MCF 10A (cell line): ENCODE data around the gene ZMIZ1. TPM values are rescaled to one million over a fixed set of nuclear protein-coding genes. Genes with fewer than 3 reads are reported as not detected.
A peak's percentile ranks its signal among the peaks of the same experiment; 100 is the strongest.

Experiments
- BruUV-seq: library from RNA; stranded (reverse); fragments of 400-500 nt; replicated peaks from 2 replicates; lab custom pipeline; 2021; lab: Mats Ljungman, UMichigan
- CTCF ChIA-PET: fragments of 300-600 bp; sonication (Branson Sonifier 250); formaldehyde crosslinking; extraction: SDS; loops from one replicate; lab custom pipeline; 2021; ENCODE audit warnings: antibody characterized with exemption, inconsistent platforms; lab: Yijun Ruan, JAX
- POLR2A ChIA-PET: fragments of 300-600, 350-650 bp; sonication (Branson Sonifier 250); formaldehyde crosslinking; extraction: SDS; loops from one replicate; lab custom pipeline; 2020; ENCODE audit warnings: antibody characterized with exemption, inconsistent platforms; lab: Yijun Ruan, JAX
- DNase-seq: peaks from one replicate; pipeline ENCODE4 v3.0.0-alpha.2; 2018; ENCODE audit not compliant: unreplicated experiment
- H3K27ac Mint-ChIP-seq: one replicate; pipeline ENCODE4 v1.8.0; 2022; ENCODE audit warnings: mild to moderate bottlenecking, low read depth, mixed read lengths; ENCODE audit not compliant: unreplicated experiment
- H3K27me3 Mint-ChIP-seq: one replicate; pipeline ENCODE4 v1.8.0; 2022; ENCODE audit warnings: mixed read lengths; ENCODE audit not compliant: insufficient read depth, unreplicated experiment
- H3K36me3 Mint-ChIP-seq: one replicate; pipeline ENCODE4 v1.8.0; 2022; ENCODE audit warnings: mild to moderate bottlenecking, moderate library complexity, mixed read lengths; ENCODE audit not compliant: insufficient read depth, unreplicated experiment
- H3K4me1 Mint-ChIP-seq: one replicate; pipeline ENCODE4 v1.8.0; 2022; ENCODE audit warnings: mixed read lengths; ENCODE audit not compliant: insufficient read depth, unreplicated experiment
- H3K4me3 Mint-ChIP-seq: one replicate; pipeline ENCODE4 v1.8.0; 2022; ENCODE audit warnings: mild to moderate bottlenecking, moderate library complexity, mixed read lengths; ENCODE audit not compliant: unreplicated experiment
- H3K9me3 Mint-ChIP-seq: one replicate; pipeline ENCODE4 v1.8.0; 2022; ENCODE audit warnings: mixed read lengths; ENCODE audit not compliant: unreplicated experiment
- intact Hi-C: fragments of 100-400 bp; cut with micrococcal nuclease; formaldehyde crosslinking; loops from 2 replicates; pipeline ENCODE4 v1.14.1; 2022
- total RNA-seq: library from RNA; stranded (reverse); gene quantifications from 2 replicates; pipeline ENCODE4 v1.2.3, GENCODE V29; 2022
- TF ChIP-seq, protein P1 (sequence below): fragments of 200-600 bp; IDR thresholded peaks from one replicate; pipeline ENCODE4 v1.8.0; 2022; ENCODE audit warnings: antibody characterized with exemption, mild to moderate bottlenecking; ENCODE audit not compliant: unreplicated experiment

ZMIZ1 gene
- total RNA-seq, 1 experiment from 2014 or later: 15.5 TPM

- H3K4me1 Mint-ChIP-seq: peaks cover 34% of the 10 kb centered on the region
These were observed 29.3 kb downstream of the ZMIZ1 start for GRCh38 chr10:79098061-79098460.

DNA sequence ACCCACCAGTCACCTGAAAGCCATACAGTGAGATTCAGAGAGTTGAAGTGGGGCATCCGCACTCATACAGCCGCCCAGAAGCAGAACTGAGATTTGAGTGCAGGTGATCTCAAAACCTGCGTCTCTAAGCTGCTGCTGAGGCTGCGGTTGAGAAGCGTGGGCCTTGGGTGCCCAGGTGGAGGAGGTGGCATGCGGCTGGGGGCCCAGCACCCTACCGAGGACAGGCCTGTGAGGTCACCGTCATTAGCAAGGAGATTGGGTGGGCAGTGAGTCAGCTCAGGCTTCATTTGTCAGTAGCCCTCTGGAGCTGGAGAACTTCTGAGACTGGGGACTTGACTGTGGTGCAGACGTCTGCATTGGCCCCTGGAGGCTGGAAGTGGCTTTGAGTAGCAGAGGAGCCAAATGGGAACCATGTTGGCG is 29.8 kb downstream of the ZMIZ1 start:
- CTCF ChIA-PET: interaction anchor here (0.6 kb wide), 1 partner anchor 391 kb away, joined by 6 read pairs; no protein-coding TSS in a partner anchor
- TF ChIP-seq, protein P1, sequence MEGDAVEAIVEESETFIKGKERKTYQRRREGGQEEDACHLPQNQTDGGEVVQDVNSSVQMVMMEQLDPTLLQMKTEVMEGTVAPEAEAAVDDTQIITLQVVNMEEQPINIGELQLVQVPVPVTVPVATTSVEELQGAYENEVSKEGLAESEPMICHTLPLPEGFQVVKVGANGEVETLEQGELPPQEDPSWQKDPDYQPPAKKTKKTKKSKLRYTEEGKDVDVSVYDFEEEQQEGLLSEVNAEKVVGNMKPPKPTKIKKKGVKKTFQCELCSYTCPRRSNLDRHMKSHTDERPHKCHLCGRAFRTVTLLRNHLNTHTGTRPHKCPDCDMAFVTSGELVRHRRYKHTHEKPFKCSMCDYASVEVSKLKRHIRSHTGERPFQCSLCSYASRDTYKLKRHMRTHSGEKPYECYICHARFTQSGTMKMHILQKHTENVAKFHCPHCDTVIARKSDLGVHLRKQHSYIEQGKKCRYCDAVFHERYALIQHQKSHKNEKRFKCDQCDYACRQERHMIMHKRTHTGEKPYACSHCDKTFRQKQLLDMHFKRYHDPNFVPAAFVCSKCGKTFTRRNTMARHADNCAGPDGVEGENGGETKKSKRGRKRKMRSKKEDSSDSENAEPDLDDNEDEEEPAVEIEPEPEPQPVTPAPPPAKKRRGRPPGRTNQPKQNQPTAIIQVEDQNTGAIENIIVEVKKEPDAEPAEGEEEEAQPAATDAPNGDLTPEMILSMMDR: no peak
- DNase-seq: no peak
- BruUV-seq: no TSS peak
- no peak overlapping the region for H3K4me3 Mint-ChIP-seq
- H3K27me3 Mint-ChIP-seq: no peaks in the 10 kb centered on the region
- intact Hi-C loops: no loop called here
- no peak overlapping the region for H3K27ac Mint-ChIP-seq
- peaks cover 38% of the 10 kb centered on the region for H3K4me1 Mint-ChIP-seq
- POLR2A ChIA-PET: interaction anchor here (2.0 kb wide), 1 partner anchor 11 kb away, joined by 5 read pairs; no protein-coding TSS in a partner anchor
- H3K36me3 Mint-ChIP-seq: no peaks in the 10 kb centered on the region
- H3K9me3 Mint-ChIP-seq: no peaks in the 10 kb centered on the region

More at GRCh38 chr10:79098061-79098460, 29.3 kb downstream of the ZMIZ1 start:
- Mint-ChIP-seq H3K9me3 (no peaks in the 10 kb centered on the region), H3K36me3 (no peaks in the 10 kb centered on the region), H3K27ac (peak overlapping the region; percentile 84), H3K4me3 (no peak overlapping the region), H3K27me3 (no peaks in the 10 kb centered on the region)
- POLR2A ChIA-PET: interaction anchor here (2.0 kb wide), 1 partner anchor 10 kb away, joined by 5 read pairs; no protein-coding TSS in a partner anchor
- BruUV-seq: no TSS peak
- CTCF ChIA-PET: interaction anchor here (0.6 kb wide), 2 partner anchors 22 to 390 kb away, joined by 3 to 6 read pairs; no protein-coding TSS in a partner anchor
- DNase-seq: no peak
- intact Hi-C loops: no loop called here
- TF ChIP-seq, protein P1: no peak

DNA sequence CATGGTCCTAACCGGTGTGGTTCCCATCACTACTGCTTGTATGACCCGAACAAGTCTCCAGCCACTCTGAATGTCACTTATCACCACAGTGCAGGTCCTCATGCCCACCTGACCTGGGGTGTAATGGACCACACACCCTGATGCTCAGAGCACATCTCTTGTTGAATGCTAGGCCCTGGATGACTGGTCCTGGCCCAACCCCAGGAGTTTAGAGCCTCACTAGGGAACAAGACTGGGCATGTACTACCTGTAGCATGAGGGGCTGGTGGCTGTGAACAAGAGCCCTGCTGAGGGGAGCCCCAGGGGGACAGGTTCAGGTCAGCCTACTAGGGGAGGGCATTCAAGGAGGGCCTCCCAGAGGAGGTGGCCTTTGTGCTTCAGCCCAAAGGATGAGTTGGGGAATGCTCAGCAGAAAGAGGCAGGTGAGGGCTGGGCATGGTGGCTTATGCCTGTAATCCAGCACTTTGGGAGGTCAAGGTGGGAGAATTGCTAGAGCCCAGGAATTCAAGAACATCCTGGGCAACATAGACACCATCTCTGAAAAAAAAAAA is 31.2 kb downstream of the ZMIZ1 start:
- peaks cover 44% of the 10 kb centered on the region for H3K4me1 Mint-ChIP-seq
- H3K27ac Mint-ChIP-seq: peak overlapping the region; percentile 72
- no TSS peak for BruUV-seq
- H3K9me3 Mint-ChIP-seq: no peaks in the 10 kb centered on the region
- TF ChIP-seq, protein P1: no peak
- no peaks in the 10 kb centered on the region for H3K36me3 Mint-ChIP-seq
- ChIA-PET POLR2A (interaction anchor here (1.9 to 2.0 kb wide), 2 partner anchors 11 to 12 kb away, joined by 4 to 5 read pairs; no protein-coding TSS in a partner anchor), CTCF (no interaction called here)
- intact Hi-C loops: no loop called here
- no peak for DNase-seq
- H3K27me3 Mint-ChIP-seq: no peaks in the 10 kb centered on the region
- no peak overlapping the region for H3K4me3 Mint-ChIP-seq

DNA sequence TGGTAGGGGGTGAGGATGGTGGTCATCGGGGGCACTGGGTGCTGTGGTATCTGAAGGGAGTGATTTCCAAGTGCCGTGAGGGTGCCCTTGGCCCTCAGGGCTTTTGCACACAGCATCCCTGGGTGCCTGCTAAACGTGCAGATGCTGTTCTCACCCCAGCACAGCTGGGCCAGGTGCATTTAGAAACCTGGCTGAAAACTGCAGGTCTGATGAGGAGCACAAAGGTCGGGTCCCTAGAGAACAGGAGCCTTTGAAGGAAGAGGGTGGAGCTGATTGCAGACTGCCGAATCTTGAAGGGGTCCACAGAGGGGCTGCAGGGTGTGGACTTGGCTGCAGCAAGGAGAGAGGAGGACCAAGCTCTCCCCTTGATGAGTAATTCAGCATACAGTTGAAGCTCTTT is 32.0 kb downstream of the ZMIZ1 start:
- ChIA-PET POLR2A (interaction anchor here (0.7 to 1.9 kb wide), 2 partner anchors 12 to 175 kb away, joined by 3 to 4 read pairs; no protein-coding TSS in a partner anchor), CTCF (interaction anchor here (0.7 kb wide), 1 partner anchor 48 kb away, joined by 3 read pairs; no protein-coding TSS in a partner anchor)
- Mint-ChIP-seq H3K9me3 (no peaks in the 10 kb centered on the region), H3K27me3 (no peaks in the 10 kb centered on the region), H3K36me3 (no peaks in the 10 kb centered on the region), H3K27ac (peak overlapping the region; percentile 13), H3K4me1 (peaks cover 44% of the 10 kb centered on the region), H3K4me3 (no peak overlapping the region)
- TF ChIP-seq, protein P1: no peak
- intact Hi-C loops: no loop called here
- BruUV-seq: no TSS peak
- DNase-seq: no peak
